LNCAP (cell line): ENCODE results near the gene COQ4.

Source experiments
- CTCF ChIP-seq: fragments of 450-650 bp; IDR thresholded peaks from 2 replicates; pipeline ENCODE4 v1.5.1; 2017; ENCODE audit warnings: mild to moderate bottlenecking

Gene COQ4

DNA sequence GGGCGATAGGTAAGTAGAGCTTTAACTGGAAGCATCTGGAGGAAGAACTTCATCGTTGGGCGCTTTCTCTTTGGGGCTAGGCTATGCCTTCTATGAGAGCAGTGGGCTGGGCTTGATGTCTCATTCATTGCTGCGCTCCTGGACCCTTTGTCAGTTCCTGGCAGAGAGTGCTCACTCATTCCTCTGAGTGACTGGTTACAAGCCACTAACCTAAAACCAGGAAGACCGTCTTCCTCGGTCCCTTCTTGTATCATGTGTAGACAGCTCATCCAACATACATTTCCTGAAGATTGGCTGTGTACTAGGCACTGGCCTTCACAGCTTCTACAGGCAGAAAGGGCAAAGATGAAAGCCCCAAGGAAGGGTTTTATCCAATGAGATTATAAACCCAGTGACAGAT is 40.1 kb upstream of the COQ4 start:
- TF ChIP-seq CTCF, result no peak

- no peak for TF ChIP-seq CTCF
Observed at GRCh38 chr9:128285033-128285784, 37.4 kb upstream of the COQ4 start.

GRCh38 chr9:128286440-128286839 is 36.2 kb upstream of the COQ4 start:
- no peak for TF ChIP-seq CTCF

- TF ChIP-seq CTCF, result no peak
Observed at GRCh38 chr9:128288273-128289004, 34.2 kb upstream of the COQ4 start.

- no peak for TF ChIP-seq CTCF
Observed at GRCh38 chr9:128292009-128292408, 30.6 kb upstream of the COQ4 start.

DNA sequence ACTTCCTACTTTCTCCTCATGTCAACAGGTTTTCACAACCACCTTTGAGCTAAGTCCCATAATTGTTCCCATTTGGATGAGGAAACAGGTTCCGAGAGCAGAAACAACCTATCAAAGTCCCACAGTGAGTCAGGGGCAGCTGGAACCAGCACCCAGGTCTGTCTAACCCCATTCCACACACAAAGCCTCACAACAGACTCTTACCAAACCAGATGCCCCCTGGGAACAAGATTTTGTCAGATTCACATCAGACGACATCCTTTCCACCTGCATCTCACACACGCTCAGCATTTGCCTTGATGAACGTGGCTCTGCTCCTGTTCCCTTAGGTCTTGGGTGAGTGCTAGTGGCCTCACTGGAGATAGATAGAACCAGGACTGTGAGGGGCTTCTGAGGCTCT is 29.5 kb upstream of the COQ4 start:
- TF ChIP-seq CTCF, result no peak

DNA sequence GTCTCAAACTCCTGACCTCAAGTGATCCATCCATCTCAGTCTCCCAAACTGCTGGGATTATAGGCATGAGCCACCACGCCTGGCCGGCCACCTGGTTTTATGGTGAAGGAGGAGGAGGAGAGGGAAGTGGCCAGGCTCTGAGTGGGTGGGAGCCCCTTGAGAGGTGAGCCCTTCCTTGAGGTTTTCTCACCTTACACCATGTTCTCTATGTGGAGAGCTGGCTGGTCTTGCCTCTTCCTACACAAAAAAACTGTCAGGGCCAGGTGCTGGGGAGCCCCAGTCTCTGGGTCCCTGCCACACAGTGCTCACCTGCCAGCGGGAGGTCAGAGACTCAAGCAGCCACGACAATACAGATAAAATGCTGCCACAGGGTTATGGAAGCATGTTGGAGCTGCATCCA is 28.5 kb upstream of the COQ4 start:
- no peak for TF ChIP-seq CTCF
